Central memory CD4-positive, alpha-beta T cell (primary cell): ENCODE measurements around the gene RIMBP2.
"Not testable (repeated sequence)": the region's sequence is repeated elsewhere in the genome, so short reads cannot be mapped to it uniquely, and the experiment has no call there.

Source experiments
- DNase-seq: peaks from one replicate; pipeline ENCODE4 v3.0.0; 2022

The RIMBP2 gene

DNA sequence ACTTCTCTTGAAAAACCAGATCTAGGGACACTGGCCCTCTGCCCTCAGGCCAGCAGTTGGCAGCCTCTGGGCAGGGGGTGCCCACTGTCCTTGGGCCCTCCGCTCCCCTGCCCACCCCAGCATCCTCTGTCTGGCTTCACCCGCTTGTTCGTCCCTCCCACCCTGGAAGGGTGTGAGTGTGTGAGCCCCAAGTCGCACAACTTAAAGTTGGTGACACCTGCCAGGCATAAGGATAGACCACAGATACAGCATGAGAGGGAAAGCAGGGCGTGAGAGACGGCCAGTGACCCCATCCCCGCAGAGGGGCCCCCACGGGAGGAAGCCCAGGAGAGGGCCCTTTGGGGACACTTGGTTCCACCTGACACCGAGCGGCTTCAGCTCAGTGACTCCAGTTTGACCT is 23.5 kb upstream of the RIMBP2 start:
- no peak for DNase-seq

DNA sequence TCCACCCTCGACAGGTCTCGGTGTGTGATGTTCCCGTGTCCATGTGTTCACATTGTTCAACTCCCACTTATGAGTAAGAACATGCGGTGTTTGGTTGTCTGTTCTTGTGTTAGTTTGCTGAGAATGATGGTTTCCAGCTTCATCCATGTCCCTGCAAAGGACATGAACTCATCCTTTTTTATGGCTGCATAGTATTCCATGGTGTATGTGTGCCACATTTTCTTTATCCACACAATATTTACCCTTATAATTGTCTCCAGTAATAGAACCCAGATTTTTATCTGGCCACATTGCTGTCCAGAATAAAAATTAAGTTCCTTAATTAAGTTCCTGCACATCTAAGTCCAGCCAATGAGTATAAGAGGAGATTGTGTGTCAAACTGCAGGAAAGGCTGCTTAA is 22.3 kb upstream of the RIMBP2 start:
- DNase-seq: not testable (repeated sequence)

- no peak for DNase-seq
Observed at GRCh38 chr12:130737731-130738130, 21.6 kb upstream of the RIMBP2 start.

- DNase-seq: no peak
Observed at GRCh38 chr12:130729344-130729743, 13.2 kb upstream of the RIMBP2 start.

GRCh38 chr12:130728158-130729058 is 12.3 kb upstream of the RIMBP2 start:
- DNase-seq: no peak

DNA sequence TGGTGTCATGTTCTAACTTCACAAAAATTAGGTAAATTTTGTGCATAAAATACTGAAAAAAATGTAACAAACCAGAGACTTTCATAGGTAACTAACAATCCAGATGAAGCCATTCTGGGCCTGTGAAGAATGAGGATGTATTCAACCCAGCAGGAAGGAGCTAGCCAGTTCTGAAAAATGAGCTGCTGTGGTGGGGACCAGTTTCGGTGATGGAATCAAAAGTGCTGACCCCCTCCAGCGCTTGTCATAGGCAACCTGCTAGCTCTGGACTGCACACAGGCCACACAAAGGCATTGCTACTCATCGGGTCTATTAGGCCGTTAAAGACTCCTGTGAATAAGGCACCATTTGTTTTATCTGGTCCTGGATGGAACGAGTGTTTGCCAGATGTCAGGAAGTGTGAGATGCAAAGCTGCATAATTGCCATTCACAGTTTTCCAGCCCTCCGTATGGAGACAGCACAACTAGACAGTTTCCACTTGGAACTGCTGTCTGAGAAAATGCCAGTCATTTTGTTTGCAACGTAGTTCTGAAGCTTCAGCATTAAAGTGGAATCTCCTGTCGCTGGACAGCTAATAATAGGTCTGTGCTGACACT is 3.3 kb upstream of the RIMBP2 start:
- no peak for DNase-seq

GRCh38 chr12:130717752-130718151 is 1.7 kb upstream of the RIMBP2 start:
- DNase-seq: no peak

- no peak for DNase-seq
Observed at GRCh38 chr12:130716969-130717366, 869 bp upstream of the RIMBP2 start.

DNA sequence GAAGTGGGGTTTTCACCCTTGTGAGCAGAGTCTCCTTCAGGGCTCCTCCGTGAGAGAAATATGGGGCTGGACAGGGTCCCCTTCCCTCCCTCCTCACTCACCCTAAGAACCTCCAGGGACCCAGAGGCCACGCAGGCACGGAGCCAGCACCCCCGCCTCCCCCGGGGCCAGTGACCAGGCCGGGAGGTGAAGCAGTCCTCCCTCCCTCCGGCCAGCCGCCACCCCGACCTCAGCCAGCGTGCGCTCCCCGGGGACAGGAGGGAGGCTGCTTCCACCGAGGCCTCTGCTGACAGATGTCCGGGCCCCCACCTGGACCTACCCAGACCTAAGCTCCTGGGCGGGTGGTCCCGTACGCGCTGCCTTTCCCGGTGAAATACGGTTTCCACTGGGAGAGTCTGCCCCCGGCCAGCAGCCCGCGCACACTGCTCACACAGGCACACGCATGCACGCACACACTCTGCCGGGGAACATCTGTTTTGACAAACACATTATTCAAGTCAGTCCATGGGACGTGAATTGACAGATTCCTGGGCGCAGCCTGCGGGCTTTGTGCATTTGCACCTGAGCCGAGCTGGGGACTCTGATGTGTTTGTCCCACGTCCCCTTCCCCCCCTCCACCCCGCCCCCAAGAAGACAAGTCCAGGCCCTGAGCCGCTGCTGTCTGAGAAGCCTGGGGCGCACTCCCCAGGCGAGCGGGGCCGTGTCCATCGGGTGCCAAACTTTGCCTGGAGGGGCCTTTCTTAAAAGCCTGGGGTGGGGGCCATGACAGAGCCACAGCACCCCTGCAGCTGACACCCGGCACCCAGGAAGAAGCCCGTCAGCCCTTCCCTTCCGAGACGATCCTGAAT is 725 bp downstream of the RIMBP2 start:
- no peak for DNase-seq

GRCh38 chr12:130714591-130715149 is 1.4 kb downstream of the RIMBP2 start:
- DNase-seq: no peak

DNA sequence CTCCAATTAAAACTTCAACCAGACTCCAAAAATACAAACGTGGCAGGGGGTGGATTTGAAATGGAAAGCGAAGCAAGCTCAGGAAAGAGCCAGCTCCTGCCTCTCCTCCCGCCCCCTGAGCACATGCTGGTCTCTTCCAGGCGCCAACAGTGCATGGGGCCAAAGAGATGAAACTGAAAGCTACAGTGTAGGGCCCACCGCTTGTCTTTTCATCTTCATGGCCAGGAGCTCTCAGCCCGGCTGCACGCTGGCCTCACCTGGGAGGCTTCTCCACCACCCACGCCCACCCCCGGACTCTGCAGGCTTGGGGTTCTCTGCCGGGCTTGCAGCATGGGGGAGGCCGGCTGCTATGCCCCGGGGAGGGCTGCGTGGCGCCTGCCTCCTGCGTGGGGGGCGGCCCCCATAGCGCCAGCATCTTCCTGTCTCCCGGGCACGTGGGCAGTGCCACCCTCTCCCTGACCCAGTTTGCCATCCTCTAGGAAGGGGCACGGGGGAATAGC is 2.0 kb downstream of the RIMBP2 start:
- no peak for DNase-seq

GRCh38 chr12:130713581-130713991 is 2.5 kb downstream of the RIMBP2 start:
- DNase-seq: no peak

DNA sequence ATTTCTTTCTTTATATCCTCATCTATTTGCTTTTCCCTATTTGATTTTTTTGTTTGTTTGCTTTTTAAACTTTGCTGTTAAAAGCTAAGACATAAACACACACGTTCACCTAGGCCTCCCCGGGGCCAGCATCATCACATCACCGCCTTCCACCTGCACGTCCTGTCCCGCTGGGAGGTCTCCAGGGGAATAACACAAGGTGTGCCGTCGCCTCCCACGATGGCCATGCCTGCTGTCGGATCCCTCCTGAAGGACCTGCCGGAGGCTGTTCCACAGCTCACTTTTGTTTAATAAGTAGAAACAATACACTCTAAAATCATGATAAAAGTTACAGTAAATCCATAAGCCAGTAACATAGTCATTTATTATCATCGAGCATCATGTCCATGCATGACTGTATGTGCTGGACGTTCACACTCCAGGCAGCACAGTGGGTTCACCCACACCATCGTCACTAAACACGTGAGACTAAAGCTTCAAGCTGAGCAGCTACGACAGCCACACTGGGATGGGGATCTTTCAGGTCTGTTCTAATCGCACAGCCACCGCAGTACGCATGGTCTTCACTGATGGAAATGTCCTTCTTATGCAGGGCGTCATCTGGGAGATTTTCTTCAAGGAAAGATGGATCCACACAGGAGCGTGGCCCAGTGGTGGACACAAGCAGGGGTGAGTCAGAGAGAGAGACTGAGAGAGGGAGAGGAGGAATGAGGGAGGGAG is 3.6 kb downstream of the RIMBP2 start:
- no peak for DNase-seq

- DNase-seq: no peak
Observed at GRCh38 chr12:130711756-130712155, 4.3 kb downstream of the RIMBP2 start.

DNA sequence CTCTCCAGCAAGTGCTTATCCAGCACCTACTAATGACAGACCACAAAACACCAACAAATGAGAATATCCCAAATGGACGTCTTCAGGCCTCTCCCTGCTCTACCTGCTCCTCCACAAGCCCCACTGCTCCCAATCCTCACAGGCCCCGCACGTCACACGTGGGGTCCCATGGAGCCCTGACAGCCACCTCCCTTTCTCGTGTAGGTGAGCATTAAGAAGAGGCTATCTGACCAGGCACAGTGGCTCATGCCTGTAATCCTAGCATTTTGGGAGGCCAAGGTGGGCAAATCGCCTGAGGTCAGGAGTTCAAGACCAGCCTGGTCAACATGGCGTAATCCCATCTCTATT is 5.4 kb downstream of the RIMBP2 start:
- DNase-seq: no peak

- DNase-seq: no peak
Observed at GRCh38 chr12:130709971-130710732, 5.9 kb downstream of the RIMBP2 start.

- DNase-seq: no peak
Observed at GRCh38 chr12:130709151-130709970, 6.7 kb downstream of the RIMBP2 start.

DNA sequence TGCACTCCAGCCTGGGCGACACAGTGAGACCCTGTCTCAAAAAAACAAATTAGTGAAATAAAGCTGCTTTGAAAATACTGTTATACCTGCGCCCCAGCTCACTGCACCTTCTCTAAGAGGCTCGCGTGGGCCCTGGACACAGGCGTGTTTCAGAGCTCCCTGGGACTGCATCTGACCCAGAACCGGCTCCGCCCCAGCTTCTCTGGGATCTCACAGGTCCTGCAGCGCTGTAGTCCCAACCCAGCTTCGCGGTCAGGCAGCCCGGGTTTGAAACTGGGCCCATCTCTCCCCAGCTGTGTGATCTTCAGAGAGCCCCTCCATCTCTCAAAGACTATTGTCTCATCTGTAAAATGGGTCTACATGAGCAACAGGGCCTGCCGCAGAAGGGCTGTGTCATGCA is 7.5 kb downstream of the RIMBP2 start:
- DNase-seq: no peak

GRCh38 chr12:130707571-130707891 is 8.6 kb downstream of the RIMBP2 start:
- no peak for DNase-seq

DNA sequence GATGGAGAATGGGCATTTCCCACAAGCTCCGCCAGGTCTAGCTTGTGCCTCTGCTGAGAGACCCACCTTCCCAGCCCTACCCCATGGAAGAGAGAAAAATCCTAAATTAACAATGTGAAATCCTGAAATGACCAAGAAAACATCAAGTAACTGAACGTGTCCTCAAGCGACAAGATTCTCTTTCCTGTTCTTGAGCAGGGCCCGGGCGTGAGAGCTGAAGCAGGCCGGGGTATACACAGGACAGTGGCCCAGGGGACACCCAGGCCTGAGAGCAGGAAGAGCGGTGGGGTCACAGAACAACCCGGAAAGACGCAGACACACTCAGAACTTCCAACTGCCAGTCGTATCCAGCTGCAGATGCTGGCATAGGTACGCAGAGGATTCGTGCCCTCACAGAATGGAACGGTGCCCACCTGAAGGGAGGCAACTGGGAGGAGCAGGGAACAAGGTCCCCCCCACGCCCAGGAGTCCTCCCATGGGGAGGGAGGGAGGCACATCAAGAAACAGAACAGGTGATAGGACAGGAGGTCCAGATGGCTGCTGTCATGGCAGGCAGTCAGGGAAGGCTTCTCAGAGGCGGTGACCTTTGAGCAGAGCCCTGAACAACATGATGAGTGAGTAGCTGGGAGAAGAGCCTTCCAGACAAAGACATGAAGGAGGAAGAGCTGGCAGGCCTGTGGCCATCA is 9.1 kb downstream of the RIMBP2 start:
- no peak for DNase-seq
